Activated CD8-positive, alpha-beta memory T cell treated with anti-CD3 and anti-CD28 coated beads, Interleukin-2, amount 50 U/mL, for 24 hours (primary cell): ENCODE results near the gene COL23A1.

Source experiments
- DNase-seq: peaks from one replicate; pipeline ENCODE4 v3.0.0-alpha.2; 2020; ENCODE audit errors: extremely low read depth

The COL23A1 gene

GRCh38 chr5:178531786-178532185 is 58.4 kb downstream of the COL23A1 start:
- DNase-seq: no peak

- no peak for DNase-seq
Observed at GRCh38 chr5:178530526-178530925, 59.7 kb downstream of the COL23A1 start.

GRCh38 chr5:178529080-178529479 is 61.1 kb downstream of the COL23A1 start:
- no peak for DNase-seq

GRCh38 chr5:178527458-178528307 is 62.5 kb downstream of the COL23A1 start:
- no peak for DNase-seq

- DNase-seq: no peak
Observed at GRCh38 chr5:178526773-178527457, 63.3 kb downstream of the COL23A1 start.

- no peak for DNase-seq
Observed at GRCh38 chr5:178525906-178526732, 64.1 kb downstream of the COL23A1 start.

- DNase-seq: no peak
Observed at GRCh38 chr5:178524093-178524882, 65.9 kb downstream of the COL23A1 start.

- DNase-seq: no peak
Observed at GRCh38 chr5:178522361-178522760, 67.8 kb downstream of the COL23A1 start.

GRCh38 chr5:178520851-178521250 is 69.3 kb downstream of the COL23A1 start:
- DNase-seq: no peak

GRCh38 chr5:178519804-178520203 is 70.4 kb downstream of the COL23A1 start:
- no peak for DNase-seq

- no peak for DNase-seq
Observed at GRCh38 chr5:178519155-178519554, 71.0 kb downstream of the COL23A1 start.

GRCh38 chr5:178516504-178517235 is 73.5 kb downstream of the COL23A1 start:
- DNase-seq: no peak

- no peak for DNase-seq
Observed at GRCh38 chr5:178515776-178516503, 74.3 kb downstream of the COL23A1 start.

GRCh38 chr5:178514851-178515418 is 75.3 kb downstream of the COL23A1 start:
- no peak for DNase-seq

GRCh38 chr5:178511172-178511571 is 79.0 kb downstream of the COL23A1 start:
- DNase-seq: no peak

- DNase-seq: no peak
Observed at GRCh38 chr5:178509491-178510057, 80.6 kb downstream of the COL23A1 start.

GRCh38 chr5:178507151-178507932 is 82.9 kb downstream of the COL23A1 start:
- DNase-seq: no peak

GRCh38 chr5:178505639-178506407 is 84.4 kb downstream of the COL23A1 start:
- no peak for DNase-seq
